Retina (tissue), 1 donor: ENCODE results near the gene WT1.

ENCODE experiments used
- DNase-seq: peaks from one replicate; pipeline ENCODE4 v3.0.0-alpha.2; 2016

Gene WT1

DNA sequence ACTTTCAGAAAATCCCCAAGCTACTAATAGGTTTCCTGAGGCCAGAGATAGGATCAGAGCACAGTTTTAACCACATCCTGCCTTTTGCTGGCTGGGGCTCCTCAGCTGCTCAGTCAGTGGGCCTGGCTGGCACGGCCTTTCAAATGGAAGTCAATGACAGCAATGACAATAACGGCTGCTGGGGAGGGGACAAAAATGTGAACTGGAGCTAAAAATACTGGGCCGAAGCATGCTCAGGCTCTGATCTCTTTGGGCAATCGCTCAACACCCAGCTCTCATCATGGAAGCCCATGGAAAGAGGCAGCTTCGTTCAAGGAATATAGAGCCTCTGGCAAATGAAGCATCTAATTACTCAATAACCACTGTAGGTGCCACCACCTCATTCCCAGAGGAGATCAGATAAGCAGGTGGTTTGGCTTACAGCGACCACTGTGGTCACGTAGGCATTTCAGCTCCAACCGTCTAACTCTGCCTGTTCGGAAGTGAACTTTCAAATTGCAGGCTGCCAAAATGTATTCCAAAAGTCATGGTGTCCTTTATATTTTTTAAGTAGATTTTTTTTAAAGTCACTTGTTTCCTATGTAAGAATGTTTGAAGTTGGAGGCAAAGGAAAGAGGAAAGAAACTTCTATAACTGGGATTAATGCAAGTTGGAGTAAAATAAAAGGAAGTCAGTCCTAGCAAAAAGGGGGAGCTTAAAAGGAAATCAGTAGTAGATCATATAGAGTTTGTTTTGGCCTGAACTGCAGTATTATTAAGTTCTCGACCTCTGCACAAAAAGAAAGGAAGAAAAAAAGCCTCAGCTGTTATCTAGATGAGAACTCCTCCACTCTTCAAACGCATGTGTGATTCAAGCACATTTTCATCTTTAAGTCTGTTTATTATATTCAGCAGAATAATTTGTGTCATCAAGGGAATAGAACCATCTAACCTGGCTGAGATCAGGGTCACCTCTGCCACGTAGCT is 14.1 kb downstream of the WT1 start:
- DNase-seq: no peak

DNA sequence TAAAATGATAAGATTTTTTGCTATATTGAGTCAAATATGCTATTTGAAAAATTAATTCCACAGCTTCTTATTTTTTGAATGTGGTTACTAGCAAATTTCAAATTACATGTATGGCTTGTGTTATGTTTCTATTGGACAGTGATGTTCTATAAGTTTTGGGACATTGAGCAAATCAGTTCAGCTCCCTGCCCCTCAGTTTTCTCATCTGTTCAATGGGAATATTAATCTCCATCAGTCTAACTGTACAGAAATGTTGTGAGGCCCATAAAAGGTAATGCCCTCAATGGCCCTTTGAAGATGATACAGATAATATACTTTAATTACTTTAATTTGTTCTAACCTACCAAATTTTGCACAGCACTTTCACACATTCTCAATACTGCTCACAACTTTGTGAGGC is 15.2 kb downstream of the WT1 start:
- DNase-seq: no peak

DNA sequence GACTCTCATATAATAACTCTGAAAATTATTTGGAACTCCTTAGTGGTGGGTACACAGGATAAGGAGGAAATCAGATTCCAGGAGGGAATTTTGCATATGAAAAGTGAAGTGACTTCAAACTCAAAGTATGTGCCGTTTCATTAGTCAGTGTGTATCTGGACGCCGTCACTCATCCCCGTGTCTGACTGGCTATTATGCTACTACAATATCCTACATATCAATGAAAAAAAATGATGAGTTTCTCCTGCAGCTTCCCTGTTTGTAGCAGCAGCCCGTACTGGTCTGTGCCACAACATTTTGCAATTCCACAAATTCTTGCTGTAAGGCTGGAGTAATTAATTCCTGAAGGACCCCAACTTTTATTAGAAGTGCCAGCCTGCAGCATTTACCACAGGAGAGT is 16.5 kb downstream of the WT1 start:
- DNase-seq: no peak

DNA sequence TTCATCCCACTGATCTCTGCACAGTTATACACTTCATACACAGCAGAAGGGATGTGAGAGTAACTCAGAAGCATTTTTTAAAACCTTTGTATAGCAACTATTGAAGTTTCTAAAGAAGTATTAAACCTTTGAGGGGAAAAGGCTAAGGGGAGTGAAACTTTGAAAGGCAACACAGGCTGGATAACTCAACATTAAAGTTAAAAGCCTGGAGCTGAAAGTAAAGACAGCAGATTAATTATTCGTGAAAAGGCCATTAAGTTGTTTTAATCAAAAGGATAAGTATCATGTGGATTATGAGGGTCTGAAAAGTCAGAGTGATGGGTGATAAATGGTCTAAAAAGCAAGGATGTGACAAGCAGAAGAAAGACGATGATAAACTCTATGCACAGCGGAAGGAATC is 17.5 kb downstream of the WT1 start:
- no peak for DNase-seq

DNA sequence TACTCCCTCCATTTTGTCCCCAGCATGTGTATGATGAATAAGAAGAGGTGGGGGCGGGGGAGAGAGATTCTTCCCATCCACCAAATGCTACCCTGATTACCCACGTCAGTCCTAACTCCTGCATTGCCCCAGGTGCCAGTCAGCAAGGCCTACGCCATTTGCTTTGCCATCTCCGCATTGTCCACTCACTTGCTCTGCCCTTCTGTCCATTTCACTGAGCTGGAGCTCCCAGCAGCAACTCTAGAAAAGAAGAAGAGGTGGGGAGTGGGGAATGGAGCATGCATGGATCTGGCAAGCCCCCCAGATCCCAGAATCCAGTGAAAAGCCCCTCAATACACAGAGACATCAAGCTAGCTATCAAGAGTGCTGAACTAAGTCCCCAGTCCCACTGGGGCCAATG is 19.0 kb downstream of the WT1 start:
- no peak for DNase-seq

DNA sequence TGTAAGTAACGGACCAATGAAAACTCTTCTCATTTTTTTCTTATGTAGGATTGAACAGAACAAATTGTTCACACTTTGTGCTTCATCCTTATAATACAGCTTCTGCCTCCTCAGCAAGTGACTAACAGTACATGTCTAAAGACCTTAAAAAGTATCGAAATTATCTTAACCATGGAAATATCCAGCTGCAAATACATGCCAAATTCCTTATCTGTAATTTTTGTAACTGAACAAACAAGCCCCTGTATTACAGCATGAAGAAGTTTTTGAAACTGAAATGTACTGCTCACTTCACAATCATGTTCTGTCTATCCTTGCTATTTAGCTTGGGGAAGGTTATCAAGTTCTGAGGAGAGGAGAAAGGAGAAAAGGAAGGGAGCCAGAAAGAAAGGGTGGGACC is 20.4 kb downstream of the WT1 start:
- no peak for DNase-seq

DNA sequence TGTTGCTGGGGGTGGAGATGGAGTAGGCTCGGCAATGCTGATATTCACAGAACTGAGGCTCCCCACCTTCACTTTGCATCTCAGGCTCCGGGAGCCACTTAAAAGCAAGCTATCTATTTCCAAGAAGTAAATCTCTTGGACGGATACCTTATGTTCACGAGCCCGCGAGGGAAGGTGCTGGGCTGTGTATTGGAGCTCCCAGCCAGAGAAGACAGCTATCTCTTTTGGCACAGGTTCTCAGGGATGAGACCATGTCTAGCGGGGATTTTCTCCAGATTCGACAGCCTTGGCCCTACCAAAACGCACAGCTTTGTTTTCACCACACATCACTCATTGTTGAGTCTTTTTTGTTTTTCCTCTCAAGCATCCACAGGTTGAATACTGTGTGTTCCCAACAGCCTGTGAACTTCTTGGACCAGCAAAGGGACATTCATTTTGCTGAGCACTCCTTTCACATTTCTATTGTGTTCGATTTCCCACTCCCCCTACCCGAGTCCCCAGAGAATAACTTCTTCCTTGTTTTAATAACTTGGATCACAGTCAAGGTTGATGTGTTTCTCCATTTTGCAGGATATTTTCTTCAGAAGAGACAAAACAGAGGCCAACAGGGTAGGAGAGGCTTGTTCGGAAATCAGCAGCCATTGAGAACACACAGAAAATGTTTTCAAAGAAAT is 23.3 kb downstream of the WT1 start:
- DNase-seq: no peak

DNA sequence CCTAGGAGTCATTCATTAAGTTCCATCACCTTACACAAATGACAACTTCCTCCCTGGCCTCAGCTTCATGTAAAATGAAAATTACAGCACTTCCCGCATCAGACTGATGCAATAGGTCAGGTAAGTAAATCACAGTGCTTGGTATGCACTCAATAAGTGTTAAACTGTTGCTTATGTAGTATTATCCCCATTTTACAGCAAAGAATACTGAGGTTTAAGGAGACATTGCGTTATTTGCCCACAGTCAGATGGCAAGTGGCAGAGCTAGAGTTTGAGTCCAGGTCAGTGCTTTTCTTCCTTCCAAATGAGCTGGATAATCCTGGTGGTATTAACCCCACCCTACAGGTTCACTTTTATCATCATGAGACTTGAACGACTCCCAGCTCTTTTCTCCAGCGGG is 29.7 kb downstream of the WT1 start:
- DNase-seq: no peak

DNA sequence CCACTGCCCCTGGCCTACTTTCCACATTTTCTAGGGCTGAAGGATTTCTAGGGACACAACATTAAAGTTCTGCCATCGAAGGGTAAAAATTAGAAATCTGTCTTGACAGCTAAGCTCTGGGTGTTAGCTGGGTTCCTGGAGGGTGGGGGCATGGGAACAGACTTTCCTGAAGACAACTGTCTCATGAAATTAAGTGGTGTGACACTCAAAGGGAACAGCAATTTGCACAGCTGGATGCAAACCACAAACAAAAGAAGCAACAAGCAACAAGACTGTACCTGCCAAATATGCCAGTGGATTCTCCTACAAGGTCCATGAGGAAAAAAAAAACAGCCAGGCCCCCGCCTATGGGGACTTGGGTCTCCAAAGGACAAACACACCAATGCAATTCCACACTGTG is 32.5 kb downstream of the WT1 start:
- no peak for DNase-seq

DNA sequence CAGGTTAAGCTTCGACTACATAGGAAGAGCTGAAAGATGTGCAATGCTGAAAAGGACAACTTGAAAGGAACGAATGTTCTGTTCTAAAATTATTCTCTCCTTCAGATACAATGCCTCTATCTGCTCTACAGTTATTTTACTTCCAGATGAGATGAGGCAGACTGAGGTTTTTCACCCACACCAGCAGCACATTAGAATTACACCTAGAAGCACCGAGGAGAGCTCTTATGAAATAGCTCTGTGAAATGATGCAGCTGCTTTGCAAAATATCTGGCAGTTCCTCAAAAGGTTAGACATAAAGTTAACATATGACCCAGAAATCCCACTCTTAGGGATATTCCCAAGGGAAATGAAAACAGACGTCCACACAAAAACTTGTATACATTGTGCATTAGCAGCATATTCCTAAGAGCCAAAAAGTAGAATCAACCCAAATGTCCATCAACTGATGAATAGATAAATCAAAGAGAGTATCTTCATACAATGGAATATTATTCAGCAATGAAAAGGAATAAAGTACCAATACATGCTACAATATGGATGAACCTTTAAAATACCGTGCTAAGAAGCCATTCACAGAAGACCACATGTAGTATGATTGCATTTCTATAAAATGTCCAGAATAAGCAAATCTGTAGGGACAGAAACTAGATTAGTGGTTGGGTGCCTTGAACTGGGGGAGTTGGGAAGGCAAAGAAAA is 34.5 kb downstream of the WT1 start:
- DNase-seq: no peak

DNA sequence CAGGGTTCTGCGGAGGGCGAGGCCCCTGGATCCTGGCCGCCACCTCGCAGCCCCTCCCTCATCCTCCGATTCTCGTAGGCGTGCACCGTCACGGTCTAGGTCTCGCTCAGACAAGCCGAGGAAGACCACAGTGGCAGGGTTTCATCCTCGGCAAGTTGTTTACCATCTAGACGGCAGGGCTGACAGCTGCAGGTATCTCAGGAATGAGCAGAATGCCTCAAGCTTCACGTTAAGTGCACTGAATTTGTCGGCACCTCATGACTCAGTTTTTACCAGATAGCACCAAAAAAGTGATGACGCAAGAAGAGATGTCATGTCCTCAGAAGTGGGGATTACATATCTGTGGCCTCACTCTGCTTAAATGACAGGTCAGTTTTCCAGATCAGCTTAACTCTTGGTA is 35.1 kb downstream of the WT1 start:
- no peak for DNase-seq

DNA sequence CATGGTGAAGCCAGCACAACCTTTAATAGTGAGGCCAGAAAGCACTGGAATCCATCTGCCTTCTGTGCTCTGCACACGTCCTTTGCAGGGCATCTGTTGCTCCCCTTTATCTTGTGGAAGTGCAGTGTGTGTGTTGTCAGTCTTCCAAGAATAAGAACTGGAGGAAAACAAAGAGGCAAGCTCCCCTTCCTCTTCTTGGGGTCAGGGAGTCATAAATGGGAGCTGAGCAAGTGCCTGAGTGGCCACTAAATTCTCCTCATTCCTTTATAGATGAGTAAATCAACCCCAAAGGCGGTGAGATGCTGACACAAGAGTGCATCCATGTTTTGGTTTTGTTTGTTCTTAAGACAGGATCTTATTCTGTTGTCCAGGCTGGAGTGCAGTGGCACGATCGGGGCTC is 38.3 kb downstream of the WT1 start:
- DNase-seq: no peak

DNA sequence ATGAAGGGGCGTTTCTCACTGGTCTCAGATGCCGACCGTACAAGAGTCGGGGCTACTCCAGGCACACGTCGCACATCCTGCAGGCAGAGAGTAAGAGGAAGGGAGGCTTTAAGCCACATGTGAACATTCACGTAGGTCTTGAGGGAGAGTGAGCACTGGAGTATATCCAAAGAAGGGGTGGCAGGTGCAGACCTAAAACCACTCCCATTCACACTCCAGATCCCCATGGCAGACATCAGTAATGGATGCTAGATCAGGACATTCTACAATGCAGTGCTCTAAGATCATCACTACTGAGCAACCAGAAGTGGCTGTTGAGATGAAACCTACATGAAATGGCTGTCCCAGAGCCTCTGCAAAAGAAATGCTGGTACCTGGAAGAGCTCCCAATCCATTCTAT is 39.0 kb downstream of the WT1 start:
- no peak for DNase-seq

DNA sequence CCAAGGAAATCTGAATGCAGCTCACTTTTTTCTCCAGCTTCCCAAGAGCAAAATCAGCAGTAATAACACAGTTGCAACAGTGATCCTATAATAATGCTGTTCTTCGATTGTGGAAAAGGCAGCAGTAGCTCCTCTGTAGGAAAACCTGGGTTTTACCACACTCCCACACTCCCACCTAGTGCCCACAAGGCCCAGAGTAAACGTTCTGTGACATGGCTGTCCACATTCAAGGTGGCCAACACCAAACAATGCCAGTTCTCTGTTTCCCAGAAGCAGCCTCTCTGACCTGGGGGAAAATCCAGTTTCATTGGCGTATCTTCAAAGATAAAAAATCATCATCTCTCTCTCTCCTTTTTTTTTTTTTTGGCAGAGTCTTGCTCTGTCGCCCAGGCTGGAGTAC is 40.2 kb downstream of the WT1 start:
- no peak for DNase-seq

DNA sequence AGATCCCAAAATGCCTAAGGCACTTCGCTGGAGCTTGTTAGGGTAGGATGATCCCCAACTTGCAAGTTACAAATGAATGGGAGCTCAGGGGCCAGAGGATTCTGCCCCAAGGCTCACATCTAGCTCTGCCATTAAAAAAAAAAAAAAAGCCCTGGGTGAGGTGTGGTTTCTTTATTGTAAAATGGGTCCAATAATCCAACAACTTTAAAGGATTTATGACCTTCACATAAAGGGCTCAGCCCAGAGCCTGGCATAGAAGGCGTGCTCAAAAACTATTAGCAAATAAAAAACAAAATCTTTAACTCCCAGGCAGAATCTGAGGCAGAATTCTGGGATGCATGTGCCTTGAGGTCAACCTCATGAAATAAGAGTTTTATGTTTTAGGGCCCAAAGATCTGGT is 42.5 kb downstream of the WT1 start:
- no peak for DNase-seq

DNA sequence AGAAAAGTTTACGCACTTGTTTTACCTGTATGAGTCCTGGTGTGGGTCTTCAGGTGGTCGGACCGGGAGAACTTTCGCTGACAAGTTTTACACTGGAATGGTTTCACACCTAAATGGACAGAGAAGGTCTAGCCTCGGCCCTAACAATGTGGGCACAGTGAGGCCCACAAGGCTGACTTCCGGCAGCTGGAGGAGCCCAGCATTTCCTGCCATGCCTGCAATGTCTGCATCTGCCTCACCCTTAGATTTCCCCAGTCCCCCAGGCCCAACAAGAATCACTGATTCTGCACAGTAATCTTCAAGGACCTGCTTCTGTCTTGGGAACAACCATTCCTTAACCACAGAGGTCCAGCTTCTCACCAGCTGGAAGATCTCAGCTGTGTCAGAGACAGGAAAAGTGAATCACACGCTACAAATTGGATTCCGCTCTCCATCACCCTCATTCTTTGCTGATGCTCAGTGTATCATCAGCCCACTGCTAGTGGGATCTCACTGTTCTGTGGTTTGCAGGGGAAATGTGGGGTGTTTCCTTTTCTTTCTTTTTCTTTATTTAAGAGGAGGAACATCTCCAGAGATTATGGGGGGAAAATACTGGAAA is 43.3 kb downstream of the WT1 start:
- no peak for DNase-seq

DNA sequence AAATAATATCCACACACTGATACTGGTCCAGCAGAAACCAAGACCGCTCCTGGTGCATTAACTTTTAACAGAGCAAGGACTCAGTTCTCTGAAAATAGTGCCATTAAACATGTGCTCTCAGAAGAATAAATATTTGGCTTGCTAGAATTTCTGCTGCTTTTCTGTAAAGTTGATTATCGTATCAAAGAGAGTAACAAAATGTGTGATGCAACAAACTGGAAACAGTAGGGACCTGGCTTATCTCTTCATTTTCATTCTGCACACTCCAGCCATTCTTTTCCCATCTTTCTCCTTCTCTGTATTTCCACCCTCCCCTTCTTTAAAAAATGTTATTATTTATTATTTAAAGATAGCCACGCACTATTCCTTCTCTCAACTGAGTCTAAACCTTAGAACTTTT is 43.9 kb downstream of the WT1 start:
- no peak for DNase-seq

DNA sequence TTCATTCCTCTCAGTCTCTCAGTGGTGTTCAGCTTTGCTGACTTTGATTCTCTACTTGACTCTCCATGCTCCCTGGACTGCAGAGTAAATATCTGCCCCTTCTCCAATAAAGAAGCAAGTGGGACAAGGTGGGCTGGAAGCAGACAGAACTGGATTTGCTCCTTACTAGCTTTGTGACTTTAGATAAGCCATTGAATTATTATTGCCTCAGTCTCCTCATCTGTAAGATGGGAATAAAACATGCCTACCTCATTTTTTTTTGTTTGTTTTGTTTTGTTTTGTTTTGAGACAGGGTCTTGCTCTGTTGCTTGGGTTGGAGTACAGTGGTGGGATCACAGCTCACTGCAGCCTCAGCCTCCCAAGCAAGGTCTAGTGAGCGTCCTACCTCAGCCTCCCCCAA is 44.6 kb downstream of the WT1 start:
- no peak for DNase-seq

DNA sequence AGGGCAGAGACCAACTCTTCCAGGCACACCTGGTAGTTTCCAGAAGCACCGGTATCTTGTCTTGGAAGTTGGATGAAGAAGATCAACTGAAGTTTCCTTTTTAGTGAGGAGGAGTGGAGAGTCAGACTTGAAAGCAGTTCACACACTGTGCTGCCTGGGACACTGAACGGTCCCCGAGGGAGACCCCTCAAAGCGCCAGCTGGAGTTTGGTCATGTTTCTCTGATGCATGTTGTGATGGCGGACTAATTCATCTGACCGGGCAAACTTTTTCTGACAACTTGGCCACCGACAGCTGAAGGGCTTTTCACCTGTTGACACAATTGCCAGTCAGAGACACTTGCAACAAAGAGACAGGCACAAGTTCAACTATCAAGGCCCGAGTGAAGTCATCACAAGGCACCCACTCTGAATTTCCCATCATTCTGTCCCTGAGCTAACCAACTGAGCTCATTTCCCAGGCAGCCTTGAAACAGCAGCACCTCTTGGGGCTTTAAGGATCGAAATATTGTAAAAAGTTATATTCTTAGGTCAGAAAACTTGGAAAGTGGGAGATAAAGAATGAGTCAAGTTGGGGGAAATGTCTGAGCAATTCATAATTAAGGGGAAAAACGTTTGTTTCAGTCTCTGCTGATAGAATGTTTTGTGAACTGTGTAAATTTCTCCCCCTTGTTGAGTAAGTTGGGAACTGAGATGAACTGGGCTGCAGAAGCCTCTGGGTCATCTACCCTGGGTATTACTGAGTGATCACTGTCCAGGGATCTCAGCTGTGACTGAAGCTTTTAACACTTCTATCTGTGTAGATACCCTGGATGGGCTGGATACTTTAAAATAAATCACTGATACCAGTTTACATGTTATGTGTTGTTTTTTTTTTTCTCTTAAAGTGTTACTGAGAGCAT is 46.2 kb downstream of the WT1 start:
- DNase-seq: no peak

DNA sequence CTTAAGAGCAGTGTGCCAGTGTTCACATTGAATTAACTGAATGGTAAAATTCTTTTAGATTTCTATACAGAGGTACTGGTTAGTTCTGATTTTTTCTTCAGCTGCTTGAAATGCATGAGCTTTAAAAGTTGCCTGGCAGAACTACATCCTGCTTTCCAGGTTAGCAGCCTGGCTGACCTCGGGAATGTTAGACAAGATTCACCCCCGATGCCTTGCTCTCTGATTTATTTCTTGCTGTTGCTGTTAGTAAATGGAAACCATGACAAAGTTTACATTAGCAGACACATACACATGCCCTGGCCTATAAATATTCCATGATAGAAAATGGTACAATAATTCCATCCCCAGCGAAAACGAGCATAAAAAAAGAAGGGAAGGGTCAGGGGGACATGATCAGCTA is 47.0 kb downstream of the WT1 start:
- no peak for DNase-seq

DNA sequence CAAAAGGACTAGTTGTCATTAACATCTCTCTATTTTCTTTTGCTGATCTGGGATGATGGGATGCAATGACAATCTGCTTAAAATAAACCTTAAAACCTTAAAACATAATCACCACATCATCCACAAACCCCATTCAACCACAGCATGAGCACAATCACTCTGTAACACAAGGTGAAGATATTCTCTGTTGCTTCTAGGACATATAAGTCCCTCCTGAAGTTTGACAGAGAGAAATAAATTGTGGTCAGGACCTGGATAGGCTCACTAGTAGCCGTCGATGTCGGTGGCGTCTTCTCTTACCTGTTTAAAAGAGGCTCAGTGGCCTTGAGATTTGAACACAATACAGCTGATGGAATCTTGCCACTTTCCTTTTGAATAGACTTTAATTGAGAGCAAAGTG is 47.9 kb downstream of the WT1 start:
- DNase-seq: no peak

DNA sequence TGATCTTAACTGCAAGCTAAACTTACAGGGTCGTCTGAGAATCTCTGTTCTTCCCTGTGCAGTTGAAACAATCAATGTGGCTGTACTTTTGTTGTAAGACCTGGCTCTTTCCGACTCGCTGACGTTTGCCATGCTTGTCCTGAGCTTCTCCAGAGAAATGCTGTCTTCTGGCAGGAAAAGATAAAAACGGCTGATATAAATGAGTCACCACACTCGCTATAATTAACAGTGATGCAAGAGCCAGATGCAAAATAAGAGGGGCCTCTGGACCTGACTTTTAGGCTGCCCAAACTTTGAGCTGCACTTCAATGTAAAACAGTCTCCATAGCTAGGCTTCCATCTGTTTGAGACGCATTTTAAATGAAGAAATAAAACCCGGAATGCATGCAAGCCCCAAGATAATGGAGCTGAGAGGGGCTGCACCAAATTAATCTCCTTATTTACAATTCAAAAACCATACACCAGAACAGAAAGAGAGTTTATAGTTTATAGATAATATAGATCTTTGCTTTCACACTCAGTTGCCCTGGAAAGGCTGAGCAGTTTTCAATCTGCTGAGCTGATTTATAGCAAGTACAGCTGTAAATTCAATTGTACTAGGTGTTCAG is 48.5 kb downstream of the WT1 start:
- DNase-seq: no peak
